ENCODE data around the gene MLEC.

The MLEC gene

GRCh38 chr12:120712610-120713009, 25.7 kb downstream of the MLEC start:
- TF ChIP-seq GATA3 (IDR thresholded peaks at IDR 0.05; ENCODE audit: low read depth, low read length) (no peak), GATA2 (IDR thresholded peaks at IDR 0.05; ENCODE audit: low read depth, low read length) (no peak)

- TF ChIP-seq GATA3 (IDR thresholded peaks at IDR 0.05; ENCODE audit: low read depth, low read length), result no peak
- TF ChIP-seq GATA2 (IDR thresholded peaks at IDR 0.05; ENCODE audit: low read depth, low read length), result no peak
These were observed 27.0 kb downstream of the MLEC start for GRCh38 chr12:120713861-120714482.

GRCh38 chr12:120718055-120718454, 31.1 kb downstream of the MLEC start:
- TF ChIP-seq GATA3 (IDR thresholded peaks at IDR 0.05; ENCODE audit: low read depth, low read length) (no peak), GATA2 (IDR thresholded peaks at IDR 0.05; ENCODE audit: low read depth, low read length) (no peak)

GRCh38 chr12:120719072-120719471, 32.1 kb downstream of the MLEC start:
- TF ChIP-seq GATA2 (IDR thresholded peaks at IDR 0.05; ENCODE audit: low read depth, low read length), result no peak
- no peak for TF ChIP-seq GATA3 (IDR thresholded peaks at IDR 0.05; ENCODE audit: low read depth, low read length)

GRCh38 chr12:120719496-120720233, 32.7 kb downstream of the MLEC start:
- TF ChIP-seq GATA3 (IDR thresholded peaks at IDR 0.05; ENCODE audit: low read depth, low read length) (no peak), GATA2 (IDR thresholded peaks at IDR 0.05; ENCODE audit: low read depth, low read length) (no peak)

GRCh38 chr12:120720234-120720986, 33.5 kb downstream of the MLEC start:
- no peak; the same call in 1 of the 2 replicates for TF ChIP-seq GATA2 (IDR thresholded peaks at IDR 0.05; ENCODE audit: low read depth, low read length)
- no peak for TF ChIP-seq GATA3 (IDR thresholded peaks at IDR 0.05; ENCODE audit: low read depth, low read length)

- TF ChIP-seq GATA2 (IDR thresholded peaks at IDR 0.05; ENCODE audit: low read depth, low read length) (no peak), GATA3 (IDR thresholded peaks at IDR 0.05; ENCODE audit: low read depth, low read length) (no peak)
These were observed 34.2 kb downstream of the MLEC start for GRCh38 chr12:120720987-120721801.

- TF ChIP-seq GATA2 (IDR thresholded peaks at IDR 0.05; ENCODE audit: low read depth, low read length) (peak; percentile 83), GATA3 (IDR thresholded peaks at IDR 0.05; ENCODE audit: low read depth, low read length) (peak; percentile 52; the same call in 1 of the 2 replicates)
These were observed 34.9 kb downstream of the MLEC start for GRCh38 chr12:120721866-120722265.

- TF ChIP-seq GATA3 (IDR thresholded peaks at IDR 0.05; ENCODE audit: low read depth, low read length) (no peak), GATA2 (IDR thresholded peaks at IDR 0.05; ENCODE audit: low read depth, low read length) (no peak)
These were observed 35.8 kb downstream of the MLEC start for GRCh38 chr12:120722784-120723183.

GRCh38 chr12:120724720-120725119, 37.8 kb downstream of the MLEC start:
- TF ChIP-seq GATA3 (IDR thresholded peaks at IDR 0.05; ENCODE audit: low read depth, low read length) (no peak), GATA2 (IDR thresholded peaks at IDR 0.05; ENCODE audit: low read depth, low read length) (no peak)

- TF ChIP-seq GATA2 (IDR thresholded peaks at IDR 0.05; ENCODE audit: low read depth, low read length) (no peak), GATA3 (IDR thresholded peaks at IDR 0.05; ENCODE audit: low read depth, low read length) (no peak)
These were observed 38.3 kb downstream of the MLEC start for GRCh38 chr12:120725151-120725658.

GRCh38 chr12:120725659-120726509, 38.9 kb downstream of the MLEC start, which contains the start of gene ACADS:
TSS of gene ACADS (plus strand) at chr12:120725826. CDS start at chr12:120725886, 60 bp downstream.
- TF ChIP-seq GATA2 (IDR thresholded peaks at IDR 0.05; ENCODE audit: low read depth, low read length), result no peak
- no peak for TF ChIP-seq GATA3 (IDR thresholded peaks at IDR 0.05; ENCODE audit: low read depth, low read length)

GRCh38 chr12:120726510-120726793, 39.5 kb downstream of the MLEC start:
- no peak for TF ChIP-seq GATA2 (IDR thresholded peaks at IDR 0.05; ENCODE audit: low read depth, low read length)
- TF ChIP-seq GATA3 (IDR thresholded peaks at IDR 0.05; ENCODE audit: low read depth, low read length), result no peak

Data from SH-SY5Y (cell line).